Stimulated activated naive CD4-positive, alpha-beta T cell treated with Interleukin-2 at 50 U/mL for 16 hours (primary cell): Measurements from ENCODE around the gene CKS1B.
A peak's percentile ranks its signal among the peaks of the same experiment; 100 is the strongest.

Experiments used
- DNase-seq: peaks from one replicate; lab custom pipeline; 2025; lab: John Stamatoyannopoulos, UW

CKS1B gene

GRCh38 chr1:154974102-154974807 lies at the start of gene CKS1B:
Gene CKS1B, plus strand, starts transcription at chr1:154974681. Its CDS starts 65 bp downstream, at chr1:154974746.
- peak; percentile 99 for DNase-seq

DNA sequence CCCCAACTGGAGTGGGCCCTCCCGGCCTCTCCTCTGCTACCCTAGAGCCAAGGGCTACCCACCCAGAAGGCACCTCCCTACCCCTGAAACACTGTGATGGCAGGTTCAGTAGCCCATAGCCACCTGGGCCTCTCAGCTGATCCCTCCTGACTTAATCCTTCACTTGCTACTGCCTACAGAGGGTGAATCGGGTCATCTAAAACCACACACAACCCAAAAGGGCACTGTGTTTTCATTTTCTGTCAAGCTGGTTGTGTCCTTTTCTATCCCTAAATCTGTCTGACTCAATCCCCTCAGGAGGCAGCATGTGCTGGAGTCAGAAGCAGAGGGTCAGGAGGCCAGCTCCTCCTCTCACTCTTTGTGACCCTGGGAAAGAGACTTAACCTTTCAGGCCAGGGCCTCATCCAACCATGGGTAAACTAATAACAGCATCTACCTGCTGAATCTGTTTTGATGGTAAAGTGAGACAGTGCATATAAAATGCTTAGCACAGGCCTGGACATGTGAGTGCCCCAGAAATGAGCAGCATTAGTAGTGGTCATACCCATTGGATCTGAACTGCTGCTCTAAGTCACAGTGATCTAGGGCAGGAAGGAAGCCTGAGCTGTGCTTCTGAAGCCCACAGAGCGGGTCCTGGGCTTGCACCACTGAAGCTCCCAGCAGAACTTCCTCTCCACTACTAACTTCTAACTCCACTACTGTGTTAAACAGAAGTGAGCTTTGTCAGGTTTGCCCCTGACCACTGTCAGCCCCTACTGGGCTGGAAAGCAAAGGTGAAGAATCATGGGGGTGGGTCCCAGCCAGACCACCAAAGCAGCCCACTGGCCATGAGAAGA lies 48.9 kb upstream of the CKS1B start:
- DNase-seq = no peak

GRCh38 chr1:154926201-154926600 lies 48.3 kb upstream of the CKS1B start:
- DNase-seq = no peak

- DNase-seq = no peak
Observed at GRCh38 chr1:154931940-154932487, 42.5 kb upstream of the CKS1B start.

GRCh38 chr1:154934358-154934948 lies 40.0 kb upstream of the CKS1B start:
- DNase-seq = no peak

- DNase-seq = peak; percentile 25
Observed at GRCh38 chr1:154935749-154936554, 38.5 kb upstream of the CKS1B start.

- peak; percentile 95 for DNase-seq
Observed at GRCh38 chr1:154936555-154937084, 37.9 kb upstream of the CKS1B start, which contains the start of gene PMVK. Gene PMVK, minus strand, starts transcription at chr1:154936719. Its CDS starts 34 bp downstream, at chr1:154936685.

DNA sequence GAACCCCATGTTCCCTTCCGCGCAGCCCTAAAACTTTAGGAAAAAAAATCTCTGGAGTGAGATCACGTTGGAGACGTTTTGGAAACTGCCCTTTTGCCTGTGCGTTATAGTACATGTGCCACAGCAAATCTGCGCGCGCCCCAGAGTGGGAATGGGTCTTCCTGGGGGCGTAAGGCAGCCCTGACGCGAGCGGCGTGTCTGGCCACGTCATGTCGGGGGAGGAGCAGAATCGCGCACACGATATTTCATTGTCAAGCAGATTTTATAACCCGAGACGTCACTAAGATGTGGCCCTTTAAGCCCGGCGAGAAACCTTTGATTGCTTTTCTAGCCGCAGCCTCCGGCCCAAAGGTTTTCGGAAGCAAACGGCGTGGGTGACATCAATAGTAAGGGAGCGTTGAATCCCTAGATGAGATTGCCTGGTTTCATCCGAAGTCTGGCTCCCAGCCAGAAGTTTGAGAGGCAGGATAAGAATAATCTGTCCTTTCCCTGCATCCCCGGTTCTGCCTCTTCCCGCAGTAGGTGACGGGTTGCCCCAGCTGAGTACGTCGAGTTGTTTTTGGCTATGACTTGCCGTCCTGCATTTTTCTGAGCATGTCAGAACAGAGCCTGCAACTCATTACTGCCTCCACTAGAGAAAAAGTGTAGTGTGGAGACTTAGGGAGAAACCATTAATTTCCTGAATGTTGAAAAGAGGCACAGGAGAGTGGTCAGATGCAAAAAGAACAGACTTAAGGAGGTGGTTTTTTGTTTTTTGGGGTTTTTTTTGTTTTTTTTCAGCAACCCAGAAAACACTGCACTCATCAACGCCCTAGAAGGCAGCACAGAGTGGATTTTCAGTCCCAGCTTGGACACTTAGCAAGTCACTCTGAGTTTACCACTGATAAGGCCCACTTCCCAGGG lies 37.1 kb upstream of the CKS1B start:
- peak; percentile 90 for DNase-seq

DNA sequence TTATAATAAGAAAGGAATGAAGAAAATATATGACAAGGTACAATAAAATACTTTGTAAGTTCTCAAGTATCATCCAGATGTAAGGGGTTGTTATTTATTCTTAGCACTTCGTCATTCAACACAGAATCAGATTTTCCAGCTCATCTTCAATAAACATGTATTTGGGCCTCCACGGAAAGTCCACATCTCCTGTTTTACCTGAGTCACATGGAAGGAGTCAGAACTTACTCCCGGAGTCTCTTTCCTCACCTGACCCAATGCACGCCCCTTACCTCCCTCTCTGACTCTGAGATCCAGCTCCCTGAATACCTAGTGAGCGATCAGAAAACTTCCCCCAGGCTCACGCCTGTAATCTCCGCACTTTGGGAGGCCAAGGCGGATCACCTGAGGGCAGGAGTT lies 36.5 kb upstream of the CKS1B start:
- no peak for DNase-seq

GRCh38 chr1:154938604-154939399 lies 35.7 kb upstream of the CKS1B start:
- no peak for DNase-seq

GRCh38 chr1:154940213-154940560 lies 34.3 kb upstream of the CKS1B start:
- DNase-seq = no peak

DNA sequence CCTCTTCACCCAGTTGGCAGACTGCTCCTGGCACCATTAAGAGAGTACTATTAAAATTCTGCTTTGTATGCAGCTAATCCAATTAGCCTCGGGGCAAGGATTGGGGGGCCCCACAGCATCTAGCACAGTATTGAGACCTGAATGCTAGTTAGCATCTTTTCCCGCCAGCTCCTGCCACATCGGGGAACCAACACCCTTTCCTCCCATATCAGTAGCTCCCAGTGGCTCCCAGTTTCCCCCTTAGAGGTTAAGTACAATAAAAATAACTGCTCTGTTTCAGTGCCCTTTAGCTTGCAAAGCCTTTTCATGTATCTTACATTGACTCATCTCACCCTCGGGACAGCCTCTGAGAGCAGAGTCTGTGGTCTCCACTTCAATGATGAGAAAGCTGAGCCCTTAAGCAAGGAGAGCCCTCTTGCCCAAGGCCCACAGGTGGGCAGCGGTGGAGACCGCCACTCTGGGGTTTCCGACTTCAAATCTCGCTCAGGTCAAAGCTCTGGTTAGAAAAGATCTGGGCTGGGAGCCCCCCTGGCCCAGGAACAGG lies 33.8 kb upstream of the CKS1B start:
- no peak for DNase-seq

DNA sequence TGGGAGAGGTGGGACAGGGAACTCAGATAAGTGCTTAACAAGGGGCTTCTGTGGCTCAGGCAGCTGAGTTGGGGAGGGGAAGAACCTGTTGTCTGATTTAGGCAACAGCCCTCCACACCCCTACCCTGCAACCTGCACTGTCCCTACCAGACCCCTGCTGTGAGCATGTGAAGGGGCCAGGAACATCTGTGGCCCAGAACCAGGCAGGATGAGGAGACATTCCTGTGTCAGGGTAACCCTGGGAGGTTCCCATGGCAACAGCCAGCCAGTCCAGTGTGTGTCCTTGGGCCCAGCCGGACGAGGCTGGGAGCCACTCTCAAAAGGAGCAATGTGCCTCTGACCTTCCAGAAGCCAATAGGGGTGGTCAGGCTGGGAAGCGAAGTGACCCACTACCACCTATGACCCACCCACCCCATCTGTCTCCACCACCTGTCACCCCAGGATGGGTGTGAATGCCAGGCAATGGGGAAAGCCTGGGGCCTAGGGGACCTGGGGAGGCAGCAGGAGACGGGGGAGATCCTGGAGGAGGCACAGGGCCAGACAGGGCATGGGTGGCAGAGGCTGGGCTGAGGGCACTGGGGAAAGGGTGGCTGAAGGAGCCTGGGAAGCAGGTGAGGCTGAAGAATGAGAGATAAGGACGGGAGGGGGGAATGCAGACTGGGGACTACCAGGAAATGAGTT lies 33.0 kb upstream of the CKS1B start:
- DNase-seq = no peak

GRCh38 chr1:154943649-154944400 lies 30.7 kb upstream of the CKS1B start:
- DNase-seq = peak; percentile 21

GRCh38 chr1:154944401-154945159 lies 29.9 kb upstream of the CKS1B start:
- DNase-seq = no peak

- no peak for DNase-seq
Observed at GRCh38 chr1:154945160-154945961, 29.1 kb upstream of the CKS1B start.
